Lung (tissue), 12 donors: ENCODE data around the gene PUSL1. TPM values are rescaled to one million over a fixed set of nuclear protein-coding genes. Genes with fewer than 3 reads are reported as not detected.

ENCODE experiments used
- ATAC-seq: fragments of 200-7000 bp; cut with Tn5 transposase; one replicate; pipeline ENCODE4 v1.9.1; 2020; ENCODE audit warnings: moderate number of reproducible peaks; ENCODE audit not compliant: insufficient read depth, low FRiP score
- DNase-seq, 3 donors: peaks; one replicate each; pipeline ENCODE4 v3.0.0-alpha.2; 2013 to 2017
- H3K27ac ChIP-seq, 2 donors: one replicate each; pipeline ENCODE4 v1.5.1; 2013; ENCODE audit warnings: mild to moderate bottlenecking in 2 of 2, moderate library complexity in 2 of 2, control low read depth in 1 of 2, inconsistent platforms in 1 of 2, low read depth in 1 of 2, low read length in 1 of 2
- H3K27me3 ChIP-seq, 3 donors: one replicate each; pipeline ENCODE4 v1.5.1; 2013; ENCODE audit warnings: low read length in 2 of 3; ENCODE audit not compliant: control insufficient read depth in 3 of 3, insufficient read depth in 3 of 3
- H3K36me3 ChIP-seq, 4 donors: one replicate each; pipeline ENCODE4 v1.5.1; 2013; ENCODE audit warnings: low read length in 4 of 4, mild to moderate bottlenecking in 1 of 4, moderate library complexity in 1 of 4; ENCODE audit not compliant: control insufficient read depth in 4 of 4, insufficient read depth in 4 of 4
- H3K4me1 ChIP-seq, 5 donors: one replicate each; pipeline ENCODE4 v1.5.1; 2013; ENCODE audit warnings: low read length in 5 of 5, mild to moderate bottlenecking in 2 of 5, moderate library complexity in 1 of 5; ENCODE audit not compliant: control insufficient read depth in 5 of 5, insufficient read depth in 5 of 5
- H3K4me3 ChIP-seq: one replicate; pipeline ENCODE4 v1.5.1; 2013; ENCODE audit warnings: mild to moderate bottlenecking, control low read depth, moderate library complexity
- H3K9ac ChIP-seq, 2 donors: one replicate each; pipeline ENCODE4 v1.5.1; 2013; ENCODE audit warnings: low read length in 2 of 2, control low read depth in 1 of 2; ENCODE audit not compliant: insufficient read depth in 1 of 2
- H3K9me3 ChIP-seq, 4 donors: one replicate each; pipeline ENCODE4 v1.5.1; 2013; ENCODE audit warnings: low read length in 3 of 4, mild to moderate bottlenecking in 1 of 4, moderate library complexity in 1 of 4; ENCODE audit not compliant: control insufficient read depth in 4 of 4, insufficient read depth in 3 of 4
- CTCF ChIP-seq: IDR thresholded peaks from 2 replicates; pipeline ENCODE4 v1.5.1; 2012; ENCODE audit warnings: mild to moderate bottlenecking; ENCODE audit errors: control extremely low read depth, extremely low read depth
- WGBS, 2 donors: extraction: QIAGEN DNeasy Blood & Tissue Kit; methylation state at CpG; one replicate each; pipeline ENCODE4 v1.1.7; 2013; 5-methylcytosine and 5-hydroxymethylcytosine counted together
- polyA plus RNA-seq, 2 donors: library from polyadenylated mRNA; stranded (reverse); fragments of 200-250 nt; gene quantifications; one replicate each; pipeline ENCODE4 v1.2.1, GENCODE V29; 2013
- total RNA-seq, 2 donors: library from RNA; depleted of rRNA in 1 of 2; stranded (reverse); fragments of >200 nt in 1 of 2; gene quantifications; one replicate each; pipeline ENCODE4 v1.2.1, GENCODE V29; 2014 to 2021
- donor health status: control.
- donor health status: control.
- donor health status: Bipolar disorder and iron deficiency.
- donor health status: healthy.
- donor health status: DM: yes; HTN: yes; CAD: no.

The PUSL1 gene
- total and polyA plus RNA-seq, 4 donors, result 11.3 to 23.7 (median 18.6) TPM

DNA sequence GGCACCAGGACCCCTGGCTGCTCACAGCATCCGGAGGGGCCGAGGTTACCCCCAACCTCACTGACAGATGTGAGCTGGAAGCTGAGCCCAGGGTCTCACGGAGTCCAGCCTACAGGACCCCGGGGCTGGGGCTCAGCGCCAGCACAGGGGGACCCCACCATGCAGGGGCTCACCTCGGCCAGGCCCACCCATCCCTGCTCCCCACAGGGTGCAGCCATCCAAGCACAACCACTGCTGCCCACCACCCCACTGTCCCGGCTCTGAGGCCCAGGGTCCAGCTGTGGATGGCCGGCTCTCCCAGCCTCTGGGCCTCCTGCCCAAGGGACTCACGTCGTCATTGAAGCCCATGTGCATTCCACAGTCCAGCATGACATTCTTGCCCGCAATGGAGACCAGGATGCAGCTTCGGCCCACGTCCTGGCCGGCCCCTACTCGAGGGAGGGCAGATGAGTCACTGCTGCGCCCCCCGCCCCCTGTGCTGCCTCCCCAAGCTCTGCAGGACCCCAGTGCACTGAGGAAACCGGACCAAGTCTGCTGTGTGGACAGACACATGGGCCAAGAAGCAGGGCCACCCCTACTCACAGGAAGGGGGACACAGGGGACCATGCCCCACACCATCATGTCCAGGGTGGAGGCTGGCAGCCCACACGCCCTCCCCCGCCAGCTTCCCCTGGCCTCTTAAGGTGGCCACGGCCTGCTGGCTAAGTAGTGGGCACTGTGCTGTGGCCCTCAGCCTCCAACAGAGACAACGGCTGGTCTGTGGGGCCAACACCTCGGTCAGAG, 12.5 kb downstream of the PUSL1 start:
- DNase-seq (no peak), ATAC-seq (no peak)
- 82 to 89% methylated on average over 21 to 23 of the region's 23 CpGs for WGBS, 2 donors
- Histone ChIP-seq H3K4me3 (no peak overlapping the region), H3K9ac (no peak overlapping the region), H3K4me1 (peaks cover 0 to 17% (median 7%) of the 10 kb centered on the region in 5 donors), H3K27ac (peak overlapping the region in 1 of 2 donors; percentile 37), H3K9me3 (no peaks in the 10 kb centered on the region), H3K36me3 (peaks cover 0 to 30% (median 8%) of the 10 kb centered on the region in 4 donors), H3K27me3 (no peaks in the 10 kb centered on the region)
- TF ChIP-seq CTCF, result no peak

DNA sequence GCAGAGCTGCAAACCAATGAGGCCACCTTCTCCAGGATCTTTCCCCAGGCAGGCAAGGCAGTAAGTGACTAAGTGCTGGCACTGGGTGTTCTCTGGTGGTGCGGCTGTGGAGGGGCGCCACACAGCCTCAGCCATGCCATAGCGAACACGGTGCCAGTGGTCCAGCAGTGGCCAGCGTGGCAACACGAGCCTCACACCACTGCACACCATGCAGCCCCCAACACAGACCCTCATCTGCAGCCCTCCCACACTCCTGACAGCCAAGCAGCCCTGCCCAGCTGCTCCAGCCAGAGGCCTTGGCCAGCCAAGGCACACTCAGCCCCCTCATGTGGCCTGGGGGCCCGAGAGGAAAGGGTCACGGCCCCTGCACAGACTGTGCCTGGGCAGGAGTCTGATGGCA, 13.1 kb downstream of the PUSL1 start:
- no peak overlapping the region for H3K27ac ChIP-seq
- DNase-seq (no peak), ATAC-seq (no peak)
- H3K4me1 ChIP-seq, result peaks cover 0 to 19% (median 8%) of the 10 kb centered on the region in 5 donors
- H3K9ac ChIP-seq, result no peak overlapping the region
- WGBS, 2 donors, result 85 to 92% methylated on average over 8 of the region's 8 CpGs
- H3K27me3 ChIP-seq, result no peaks in the 10 kb centered on the region
- no peak overlapping the region for H3K4me3 ChIP-seq
- no peak for TF ChIP-seq CTCF
- peaks cover 0 to 27% (median 6%) of the 10 kb centered on the region in 4 donors for H3K36me3 ChIP-seq
- H3K9me3 ChIP-seq, result no peaks in the 10 kb centered on the region

DNA sequence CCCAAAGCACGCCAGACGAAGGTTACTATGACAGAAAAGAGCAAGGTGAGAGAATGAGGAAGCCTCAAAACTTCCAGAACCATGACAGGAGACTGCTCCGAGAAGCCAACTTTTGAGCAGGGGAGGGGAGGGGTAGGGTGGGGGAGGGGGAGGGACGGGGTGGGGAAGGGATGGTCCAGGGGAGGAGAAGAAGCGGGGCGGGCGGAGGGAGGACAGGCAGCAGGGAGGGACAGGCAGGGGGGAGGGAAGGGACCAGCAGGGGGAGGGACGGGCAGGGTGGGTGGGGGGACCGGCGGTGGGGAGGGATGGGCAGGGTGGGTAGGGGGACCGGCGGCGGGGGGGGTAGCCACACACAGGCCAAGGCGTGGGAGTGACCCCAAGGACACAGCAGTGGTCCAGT, 14.0 kb downstream of the PUSL1 start:
- no peak overlapping the region for H3K9ac ChIP-seq
- no peak overlapping the region for H3K27ac ChIP-seq
- H3K27me3 ChIP-seq, result no peaks in the 10 kb centered on the region
- no peaks in the 10 kb centered on the region for H3K9me3 ChIP-seq
- DNase-seq (no peak), ATAC-seq (no peak)
- 90 to 92% methylated on average over 10 to 14 of the region's 14 CpGs for WGBS, 2 donors
- H3K4me3 ChIP-seq, result no peak overlapping the region
- H3K36me3 ChIP-seq, result peaks cover 0 to 29% (median 6%) of the 10 kb centered on the region in 4 donors
- peaks cover 0 to 23% (median 8%) of the 10 kb centered on the region in 5 donors for H3K4me1 ChIP-seq
- no peak for TF ChIP-seq CTCF
